Cardiac septum (tissue), 1 donor: ENCODE data around the gene PSRC1. TPM values are rescaled to one million over a fixed set of nuclear protein-coding genes. Genes with fewer than 3 reads are reported as not detected.
"Not testable (repeated sequence)": the region's sequence is repeated elsewhere in the genome, so short reads cannot be mapped to it uniquely, and the experiment has no call there.

Experiments
- DNase-seq: peaks from one replicate; pipeline ENCODE4 v3.0.0-alpha.2; 2020; ENCODE audit warnings: low spot score
- intact Hi-C: fragments of 100-400 bp; cut with DNase I; formaldehyde crosslinking; loops from one replicate; pipeline ENCODE4 v1.14.0; 2022
- long read RNA-seq: library from polyadenylated mRNA; unstranded; transcript quantifications from one replicate; pipeline ENCODE4 v2.0.0, GENCODE V29; 2021
- total RNA-seq: library from RNA; stranded (reverse); fragmentation: NEBNext Ultra II Directional; extraction: Animal tissue kit (Norgen Biotek cat#: 25700); gene quantifications from one replicate; pipeline ENCODE4 v1.2.1, GENCODE V29; 2021
- donor health status: DM: no; HTN: no; CAD: no.

Gene PSRC1
- 0.59 TPM for total RNA-seq
- long read RNA-seq, partial matches to known transcripts: 0 of 1 reads
- long read RNA-seq, other reads (novel, unspliced or antisense): 0 of 1 reads

GRCh38 chr1:109282952-109283747 lies at the start of gene PSRC1:
PSRC1 (minus strand) TSS chr1:109283145.
- intact Hi-C loops: loop anchor here (2.0 to 5.0 kb wide), 2 partner anchors 16 to 249 kb away; no protein-coding TSS in a partner anchor
- DNase-seq: peak; percentile 99

GRCh38 chr1:109331113-109331512 lies 48.2 kb upstream of the PSRC1 start:
- DNase-seq: no peak
- intact Hi-C loops: no loop called here

GRCh38 chr1:109327285-109327684 lies 44.3 kb upstream of the PSRC1 start:
- intact Hi-C loops: no loop called here
- DNase-seq: no peak

GRCh38 chr1:109322974-109323373 lies 40.0 kb upstream of the PSRC1 start:
- DNase-seq: no peak
- intact Hi-C loops: no loop called here

- DNase-seq: no peak
- intact Hi-C loops: no loop called here
Observed at GRCh38 chr1:109319114-109319513, 36.2 kb upstream of the PSRC1 start.

- intact Hi-C loops: no loop called here
Observed at GRCh38 chr1:109316506-109316905, 33.6 kb upstream of the PSRC1 start.

GRCh38 chr1:109315288-109315687 lies 32.3 kb upstream of the PSRC1 start:
- DNase-seq: peak; percentile 20
- intact Hi-C loops: no loop called here

More at GRCh38 chr1:109316506-109316905, 33.6 kb upstream of the PSRC1 start:
- DNase-seq: no peak

GRCh38 chr1:109314795-109315194 lies 31.9 kb upstream of the PSRC1 start:
- DNase-seq: no peak
- intact Hi-C loops: loop anchor here (5.0 kb wide), 1 partner anchor 33 kb away; no protein-coding TSS in a partner anchor

GRCh38 chr1:109312978-109313775 lies 30.2 kb upstream of the PSRC1 start:
- DNase-seq: no peak
- intact Hi-C loops: loop anchor here (5.0 kb wide), 1 partner anchor 34 kb away; no protein-coding TSS in a partner anchor

GRCh38 chr1:109312246-109312645 lies 29.3 kb upstream of the PSRC1 start:
- intact Hi-C loops: loop anchor here (5.0 kb wide), 1 partner anchor 35 kb away; no protein-coding TSS in a partner anchor
- no peak for DNase-seq

GRCh38 chr1:109309347-109309746 lies 26.4 kb upstream of the PSRC1 start:
- intact Hi-C loops: no loop called here

GRCh38 chr1:109307274-109308021 lies 24.5 kb upstream of the PSRC1 start:
- intact Hi-C loops: loop anchor here (2.0 kb wide), 1 partner anchor 91 kb away; no protein-coding TSS in a partner anchor
- peak; percentile 79 for DNase-seq

More at GRCh38 chr1:109309347-109309746, 26.4 kb upstream of the PSRC1 start:
- no peak for DNase-seq

- DNase-seq: no peak
- intact Hi-C loops: loop anchor here (2.0 kb wide), 1 partner anchor 92 kb away; no protein-coding TSS in a partner anchor
Observed at GRCh38 chr1:109306832-109307273, 23.9 kb upstream of the PSRC1 start, which contains the start of gene MYBPHL. MYBPHL (minus strand) TSS chr1:109307011; CDS start chr1:109306991, 20 bp downstream.

- intact Hi-C loops: loop anchor here (2.0 kb wide), 1 partner anchor 93 kb away; no protein-coding TSS in a partner anchor
- not testable (repeated sequence) for DNase-seq
Observed at GRCh38 chr1:109305991-109306390, 23.0 kb upstream of the PSRC1 start.

GRCh38 chr1:109304226-109304920 lies 21.4 kb upstream of the PSRC1 start:
- DNase-seq: no peak
- intact Hi-C loops: no loop called here

- intact Hi-C loops: no loop called here
Observed at GRCh38 chr1:109301874-109302273, 18.9 kb upstream of the PSRC1 start.

GRCh38 chr1:109300650-109301151 lies 17.8 kb upstream of the PSRC1 start:
- DNase-seq: no peak
- intact Hi-C loops: no loop called here

More at GRCh38 chr1:109301874-109302273, 18.9 kb upstream of the PSRC1 start:
- no peak for DNase-seq
